H54 (cell line): ENCODE data around the gene LRRC4C.

Experiments used
- DNase-seq: peaks from one replicate; pipeline ENCODE4 v3.0.0; 2011; ENCODE audit warnings: low spot score, mixed read lengths; ENCODE audit not compliant: insufficient read length
- FAIRE-seq: peaks from 3 replicates; lab custom pipeline; 2011; peaks lifted over from hg19 to GRCh38; lab: Jason Lieb, UNC
- POLR2A ChIP-seq: IDR thresholded peaks from 2 replicates; pipeline ENCODE4 v1.6.1; 2011; ENCODE audit warnings: low read depth, mild to moderate bottlenecking, low read length

LRRC4C gene

GRCh38 chr11:40517122-40517521 is 942.3 kb downstream of the LRRC4C start:
- TF ChIP-seq POLR2A, result no peak
- no peak for FAIRE-seq
- DNase-seq, result no peak

GRCh38 chr11:40514124-40514523 is 945.3 kb downstream of the LRRC4C start:
- DNase-seq, result no peak
- TF ChIP-seq POLR2A, result no peak
- FAIRE-seq, result no peak

GRCh38 chr11:40513281-40513680 is 946.2 kb downstream of the LRRC4C start:
- no peak for FAIRE-seq
- TF ChIP-seq POLR2A, result no peak
- DNase-seq, result no peak

GRCh38 chr11:40508303-40508702 is 951.1 kb downstream of the LRRC4C start:
- no peak for DNase-seq

GRCh38 chr11:40506226-40506625 is 953.2 kb downstream of the LRRC4C start:
- FAIRE-seq (no peak), DNase-seq (no peak)
- TF ChIP-seq POLR2A, result no peak

More at GRCh38 chr11:40508303-40508702, 951.1 kb downstream of the LRRC4C start:
- TF ChIP-seq POLR2A, result no peak
- FAIRE-seq, result no peak

GRCh38 chr11:40491341-40491740 is 968.1 kb downstream of the LRRC4C start:
- FAIRE-seq (no peak), DNase-seq (no peak)
- no peak for TF ChIP-seq POLR2A

- DNase-seq (no peak), FAIRE-seq (no peak)
- no peak for TF ChIP-seq POLR2A
Measured at GRCh38 chr11:40467771-40468170, 991.7 kb downstream of the LRRC4C start.

GRCh38 chr11:40445391-40445790 is 1014.1 kb downstream of the LRRC4C start:
- DNase-seq, result no peak
- FAIRE-seq, result peak; percentile 20
- no peak for TF ChIP-seq POLR2A

- TF ChIP-seq POLR2A, result no peak
- no peak for FAIRE-seq
- no peak for DNase-seq
Measured at GRCh38 chr11:40444151-40444550, 1015.3 kb downstream of the LRRC4C start.

GRCh38 chr11:40435344-40435743 is 1024.1 kb downstream of the LRRC4C start:
- FAIRE-seq (no peak), DNase-seq (no peak)
- TF ChIP-seq POLR2A, result no peak

- DNase-seq, result no peak
- TF ChIP-seq POLR2A, result no peak
- no peak for FAIRE-seq
Measured at GRCh38 chr11:40434926-40435325, 1024.5 kb downstream of the LRRC4C start.

GRCh38 chr11:40432358-40432757 is 1027.1 kb downstream of the LRRC4C start:
- FAIRE-seq (peak; percentile 60), DNase-seq (no peak)
- no peak for TF ChIP-seq POLR2A

- FAIRE-seq (no peak), DNase-seq (no peak)
- no peak for TF ChIP-seq POLR2A
Measured at GRCh38 chr11:40425168-40425567, 1034.3 kb downstream of the LRRC4C start.

- DNase-seq, result no peak
- FAIRE-seq, result no peak
Measured at GRCh38 chr11:40421208-40421981, 1038.1 kb downstream of the LRRC4C start.

GRCh38 chr11:40417627-40418026 is 1041.8 kb downstream of the LRRC4C start:
- no peak for TF ChIP-seq POLR2A
- DNase-seq, result no peak

More at GRCh38 chr11:40421208-40421981, 1038.1 kb downstream of the LRRC4C start:
- TF ChIP-seq POLR2A, result no peak

More at GRCh38 chr11:40417627-40418026, 1041.8 kb downstream of the LRRC4C start:
- no peak for FAIRE-seq
